Stimulated activated naive CD4-positive, alpha-beta T cell (primary cell): ENCODE measurements around the gene HEXB.
"Not testable (repeated sequence)": the region's sequence is repeated elsewhere in the genome, so short reads cannot be mapped to it uniquely, and the experiment has no call there.

Experiments
- DNase-seq, 6 experiments: peaks; one replicate each; lab custom pipeline; 2025; lab: John Stamatoyannopoulos, UW

HEXB gene

GRCh38 chr5:74738406-74738805, 53.4 kb downstream of the HEXB start:
- no peak for DNase-seq

- DNase-seq = not testable (repeated sequence)
Observed at GRCh38 chr5:74748742-74749141, 63.7 kb downstream of the HEXB start.

GRCh38 chr5:74761241-74761640, 76.2 kb downstream of the HEXB start:
- no peak for DNase-seq

- no peak for DNase-seq
Observed at GRCh38 chr5:74762599-74762998, 77.6 kb downstream of the HEXB start.

- DNase-seq = no peak
Observed at GRCh38 chr5:74763504-74763903, 78.5 kb downstream of the HEXB start.

GRCh38 chr5:74765201-74765600, 80.2 kb downstream of the HEXB start:
- DNase-seq = no peak

- peak in 1 of 6 experiments; percentile 1 for DNase-seq
Observed at GRCh38 chr5:74765929-74766328, 80.9 kb downstream of the HEXB start.

GRCh38 chr5:74766418-74766848, 81.4 kb downstream of the HEXB start:
- peak in 4 of 6 experiments; percentile 0 to 58 (median 44) for DNase-seq

GRCh38 chr5:74766849-74767578, 82.0 kb downstream of the HEXB start, which contains the start of the genes GFM2 and NSA2:
TSS of gene GFM2 (minus strand) at chr5:74767117. CDS start at chr5:74763742, 3,375 bp downstream.
TSS of gene NSA2 (plus strand) at chr5:74767249. CDS start at chr5:74767361, 112 bp downstream.
- DNase-seq = peak; percentile 84 to 94 (median 91)

- peak in 1 of 6 experiments; percentile 26 for DNase-seq
Observed at GRCh38 chr5:74767579-74767913, 82.5 kb downstream of the HEXB start.
